GM13977 (cell line): ENCODE results near the gene KPTN.
A peak's percentile ranks its signal among the peaks of the same experiment; 100 is the strongest.

Experiments used
- DNase-seq: peaks from one replicate; pipeline ENCODE4 v3.0.0; 2012; ENCODE audit warnings: low spot score
- CTCF ChIP-seq: IDR thresholded peaks from 2 replicates; pipeline ENCODE4 v1.5.1; 2012; ENCODE audit warnings: mild to moderate bottlenecking, control low read depth; ENCODE audit not compliant: insufficient read depth; ENCODE audit errors: extremely low read depth, missing control alignments
- in situ Hi-C: fragments of 300-500 bp; cut with MboI; formaldehyde crosslinking; loops from one replicate; pipeline ENCODE4 v1.12.0; 2022; ENCODE audit warnings: low sequenced_read_pairs, low pct_unique_long_range_greater_than_20kb, mixed read lengths, inconsistent platforms; ENCODE audit not compliant: unreplicated experiment

KPTN gene

DNA sequence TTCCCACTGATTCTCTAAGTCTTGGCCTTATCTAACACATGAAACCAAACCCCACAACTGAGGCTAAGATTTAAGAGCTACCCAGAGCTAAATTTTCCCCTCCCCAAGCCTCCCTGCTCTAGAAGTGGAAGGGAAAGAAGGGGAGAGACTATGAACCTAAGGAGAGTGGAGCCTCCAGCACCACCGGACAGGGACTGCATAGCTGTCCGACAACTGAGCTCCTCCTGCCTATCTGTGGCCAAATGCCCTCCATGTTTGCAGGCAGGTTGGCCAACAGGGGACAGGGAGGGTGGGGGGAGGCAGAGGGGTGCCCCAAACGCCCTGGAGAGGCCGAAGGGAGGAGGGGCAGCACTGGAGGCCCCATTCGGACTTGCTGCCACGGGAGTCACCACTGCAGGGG lies 36.8 kb upstream of the KPTN start:
- in situ Hi-C loops, result no loop called here
- TF ChIP-seq CTCF, result no peak
- DNase-seq, result no peak

DNA sequence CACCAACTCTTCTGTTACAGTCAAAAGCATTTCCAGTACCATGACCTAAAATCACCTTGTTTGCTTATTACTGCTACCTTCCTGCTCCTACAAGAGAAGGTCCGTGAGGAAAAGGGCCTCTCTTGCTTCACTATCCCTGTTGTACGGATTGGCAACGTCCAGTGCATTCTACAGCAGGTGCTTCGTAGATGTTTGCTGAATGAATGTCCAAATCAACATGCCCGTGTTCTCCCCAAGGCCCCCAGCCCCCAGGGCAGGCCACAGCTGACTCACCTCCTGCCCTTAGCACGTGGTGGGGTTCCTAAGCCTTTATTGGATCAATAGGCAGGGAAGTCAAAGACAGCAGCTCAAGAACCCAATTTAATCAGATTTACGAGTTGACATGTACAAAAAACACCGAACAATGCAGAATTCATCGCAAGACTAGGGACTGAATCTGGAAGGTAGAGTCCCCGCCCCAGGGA lies 36.4 kb upstream of the KPTN start:
- no peak for DNase-seq
- in situ Hi-C loops, result no loop called here
- TF ChIP-seq CTCF, result no peak

- DNase-seq, result no peak
- no peak for TF ChIP-seq CTCF
- in situ Hi-C loops, result no loop called here
These were observed 34.8 kb upstream of the KPTN start for GRCh38 chr19:47518854-47519253.

DNA sequence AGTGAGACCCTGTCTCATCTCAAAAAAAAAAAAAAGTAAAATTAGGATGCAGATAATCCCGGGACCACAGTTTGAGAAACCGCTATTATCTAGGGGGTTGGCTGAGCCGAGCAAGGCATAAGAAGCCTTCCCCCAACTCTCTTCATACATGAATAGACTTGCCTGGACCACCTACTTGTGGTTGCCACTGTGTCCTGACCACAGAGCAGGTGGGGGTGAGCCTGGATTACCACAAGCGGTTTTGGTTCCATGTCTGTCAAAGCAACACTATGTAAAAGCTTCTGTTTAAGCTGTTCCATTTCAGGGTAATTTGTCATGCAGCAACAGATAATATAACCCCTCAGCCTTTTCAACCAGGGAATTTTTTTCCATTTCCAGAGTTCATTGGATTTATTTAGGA lies 34.1 kb upstream of the KPTN start:
- peak; percentile 79 for DNase-seq
- no peak for TF ChIP-seq CTCF
- in situ Hi-C loops, result no loop called here

GRCh38 chr19:47514869-47515588 lies 31.0 kb upstream of the KPTN start, which contains the start of gene NAPA:
TSS of gene NAPA (minus strand) at chr19:47515063. CDS start at chr19:47514940, 123 bp downstream.
- DNase-seq, result peak; percentile 99
- in situ Hi-C loops, result no loop called here
- TF ChIP-seq CTCF, result no peak

DNA sequence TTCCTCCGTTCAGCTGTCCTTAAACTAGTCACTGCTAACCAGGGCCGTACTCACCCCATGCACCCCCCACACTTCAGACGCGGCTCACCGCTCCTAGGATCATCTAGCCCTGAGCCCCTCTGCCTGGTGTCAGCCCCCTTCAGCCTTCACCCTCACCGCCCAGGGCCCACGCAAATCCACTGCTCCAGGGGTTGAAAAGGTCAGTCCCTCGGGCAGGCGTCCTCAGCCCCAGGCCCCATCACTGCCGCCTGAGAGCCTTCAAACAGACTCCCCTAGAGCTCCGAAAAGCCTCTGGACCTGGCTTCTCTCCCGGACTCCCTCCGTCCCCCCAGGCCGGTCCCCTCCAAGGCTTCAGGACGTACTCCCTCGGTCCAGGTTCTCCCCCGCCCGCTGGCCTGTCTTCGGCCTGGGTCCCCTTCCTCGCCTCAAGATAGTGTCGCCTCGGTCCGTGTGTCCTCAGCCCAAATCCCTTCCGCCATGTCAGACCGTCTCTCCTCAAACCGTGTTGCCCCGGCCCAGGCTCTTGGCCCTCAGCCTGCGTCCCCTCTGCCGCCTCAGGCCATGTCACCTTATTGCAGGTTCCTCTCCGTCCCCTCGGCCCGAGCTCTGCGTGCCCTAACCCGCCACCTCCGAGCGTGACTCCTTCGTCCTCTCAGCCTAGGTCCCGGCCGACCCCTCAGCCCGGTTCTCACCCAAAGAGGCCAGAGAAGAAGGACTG lies 30.3 kb upstream of the KPTN start:
- no peak for DNase-seq
- TF ChIP-seq CTCF, result no peak
- in situ Hi-C loops, result no loop called here
